Right cardiac atrium (tissue), 5 donors: ENCODE results near the gene TMTC1. TPM values are rescaled to one million over a fixed set of nuclear protein-coding genes. Genes with fewer than 3 reads are reported as not detected.

Experiments used
- ATAC-seq, 2 donors: fragments of 200-7000 bp; cut with Tn5 transposase; one replicate each; pipeline versions ENCODE4 v1.8.0 to v1.9.1; 2020; ENCODE audit warnings: moderate library complexity in 2 of 2, mild to moderate bottlenecking in 1 of 2
- DNase-seq, 3 donors: peaks; one replicate each; pipeline ENCODE4 v3.0.0-alpha.2; 2020
- H3K27ac ChIP-seq: one replicate; pipeline ENCODE4 v1.5.1; 2013; ENCODE audit warnings: mild to moderate bottlenecking, low read length, control low read depth, moderate library complexity
- H3K27me3 ChIP-seq: one replicate; pipeline ENCODE4 v1.6.1; 2013; ENCODE audit not compliant: control insufficient read depth, insufficient read depth
- H3K4me1 ChIP-seq: one replicate; pipeline ENCODE4 v1.6.1; 2013; ENCODE audit warnings: low read length; ENCODE audit not compliant: control insufficient read depth, insufficient read depth
- H3K4me3 ChIP-seq: one replicate; pipeline ENCODE4 v1.5.1; 2013; ENCODE audit warnings: low read length, control low read depth
- H3K9me3 ChIP-seq: one replicate; pipeline ENCODE4 v1.6.1; 2013; ENCODE audit warnings: low read length; ENCODE audit not compliant: control insufficient read depth
- WGBS: extraction: QIAGEN DNeasy Blood & Tissue Kit; methylation state at CpG from one replicate; pipeline ENCODE4 v1.1.7; 2013; 5-methylcytosine and 5-hydroxymethylcytosine counted together
- intact Hi-C, 4 donors: fragments of 100-400 bp; cut with DNase I; formaldehyde crosslinking; loops; one replicate each; pipeline versions ENCODE4 v1.11.0 to v1.14.0; 2022 to 2023
- polyA plus RNA-seq: library from polyadenylated mRNA; stranded (reverse); fragments of 200-250 nt; gene quantifications from one replicate; pipeline ENCODE4 v1.2.3, GENCODE V29; 2013
- total RNA-seq, 4 donors: library from RNA; stranded (reverse); fragmentation: NEBNext Ultra II Directional; extraction: Animal tissue kit (Norgen Biotek cat#: 25700); gene quantifications; one replicate each; pipeline ENCODE4 v1.2.1, GENCODE V29; 2021
- donor health status: healthy with polysubstance abuse.
- donor health status: DM: no; HTN: yes; CAD: no.
- donor health status: DM: no; HTN: no; CAD: no.
- donor health status: DM: no; HTN: yes; CAD: no; lungs with severe emphysema.
- donor health status: DM: yes; HTN: yes; CAD: no.

TMTC1 gene
- total and polyA plus RNA-seq, 5 donors, result 17.9 to 57.8 (median 52.5) TPM

DNA sequence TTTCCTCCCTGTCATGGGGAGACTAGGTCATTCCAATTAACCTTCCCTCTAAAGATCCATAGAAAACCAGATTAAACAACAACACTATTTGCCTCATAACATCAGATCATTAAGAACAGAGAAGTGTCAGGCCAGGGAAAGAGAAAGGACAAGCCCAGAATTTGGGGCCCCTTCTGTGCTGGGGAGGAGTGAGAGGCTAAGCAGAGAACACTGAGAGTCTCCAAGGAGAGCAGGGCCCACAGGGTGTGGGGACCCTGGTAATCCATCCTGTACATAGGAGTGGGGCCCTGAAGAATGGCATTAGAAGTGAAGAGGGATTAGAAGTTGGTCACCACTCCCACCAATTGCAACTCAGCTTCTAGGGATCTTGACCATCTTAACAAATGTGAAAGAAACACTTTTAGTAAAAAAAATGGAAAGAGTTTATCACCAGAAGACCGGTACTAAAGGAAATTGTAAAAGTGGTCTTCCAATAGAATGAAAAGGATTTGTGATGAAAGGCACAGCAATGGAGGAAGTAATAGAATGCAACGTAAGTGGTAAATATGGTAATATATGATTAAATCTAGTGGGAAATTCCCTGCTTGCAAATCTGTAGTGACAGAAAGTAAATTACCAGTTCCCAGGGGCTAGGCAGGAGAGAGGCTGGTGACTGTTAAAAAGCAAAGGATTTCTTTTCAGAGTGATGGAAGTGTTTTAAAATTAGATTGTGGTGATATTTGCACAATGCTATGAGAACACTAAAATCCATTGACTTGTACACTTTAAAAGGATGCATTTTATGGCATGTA lies 14.0 kb upstream of the TMTC1 start:
- 66% methylated on average over 2 of the region's 2 CpGs for WGBS
- intact Hi-C loops, result no loop called here
- no peaks in the 10 kb centered on the region for H3K27me3 ChIP-seq
- DNase-seq, result no peak
- no peak overlapping the region for H3K27ac ChIP-seq
- no peak for ATAC-seq
- no peaks in the 10 kb centered on the region for H3K9me3 ChIP-seq
- H3K4me3 ChIP-seq, result no peak overlapping the region
- H3K4me1 ChIP-seq, result no peaks in the 10 kb centered on the region

GRCh38 chr12:29796823-29797263 lies 13.1 kb upstream of the TMTC1 start:
- ATAC-seq (peak; percentile 59 to 73), DNase-seq (peak in 1 of 3 donors; percentile 23)
- Histone ChIP-seq H3K9me3 (no peaks in the 10 kb centered on the region), H3K4me3 (no peak overlapping the region), H3K4me1 (no peaks in the 10 kb centered on the region), H3K27me3 (no peaks in the 10 kb centered on the region), H3K27ac (no peak overlapping the region)
- 43% methylated on average over 6 of the region's 6 CpGs for WGBS
- intact Hi-C loops, result no loop called here

GRCh38 chr12:29795715-29796114 lies 12.0 kb upstream of the TMTC1 start:
- no peaks in the 10 kb centered on the region for H3K9me3 ChIP-seq
- intact Hi-C loops, result no loop called here
- no peak for ATAC-seq
- H3K4me1 ChIP-seq, result no peaks in the 10 kb centered on the region
- H3K4me3 ChIP-seq, result no peak overlapping the region
- no peak overlapping the region for H3K27ac ChIP-seq
- DNase-seq, result no peak
- WGBS, result 76% methylated on average over 3 of the region's 3 CpGs
- H3K27me3 ChIP-seq, result no peaks in the 10 kb centered on the region

GRCh38 chr12:29794862-29795261 lies 11.1 kb upstream of the TMTC1 start:
- Histone ChIP-seq H3K27ac (no peak overlapping the region), H3K27me3 (no peaks in the 10 kb centered on the region), H3K4me1 (no peaks in the 10 kb centered on the region), H3K9me3 (no peaks in the 10 kb centered on the region), H3K4me3 (no peak overlapping the region)
- no peak for DNase-seq
- intact Hi-C loops, result no loop called here
- no peak for ATAC-seq

- Histone ChIP-seq H3K4me3 (no peak overlapping the region), H3K9me3 (no peaks in the 10 kb centered on the region), H3K4me1 (no peaks in the 10 kb centered on the region), H3K27me3 (no peaks in the 10 kb centered on the region), H3K27ac (no peak overlapping the region)
- no peak for DNase-seq
- intact Hi-C loops, result no loop called here
- no peak for ATAC-seq
- 94% methylated on average over 8 of the region's 8 CpGs for WGBS
These were observed 9.1 kb upstream of the TMTC1 start for GRCh38 chr12:29792853-29793252.

DNA sequence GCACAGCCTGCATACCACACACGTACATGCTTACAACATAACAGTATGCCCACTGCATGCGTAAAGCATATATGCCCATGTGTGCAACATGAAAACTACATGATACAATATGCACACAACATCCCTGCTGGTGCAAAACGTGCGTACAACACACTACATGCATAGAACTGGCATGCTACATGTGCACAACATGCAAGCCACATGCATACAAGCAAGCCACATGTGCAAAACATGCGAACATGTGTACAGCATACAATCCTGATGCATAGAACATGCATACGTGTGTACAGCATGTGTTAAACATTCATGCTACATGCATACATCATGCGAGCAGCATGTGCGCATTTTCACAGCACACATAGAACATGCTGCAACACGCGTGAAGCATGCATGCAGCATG lies 8.4 kb upstream of the TMTC1 start:
- Histone ChIP-seq H3K27ac (no peak overlapping the region), H3K9me3 (no peaks in the 10 kb centered on the region), H3K27me3 (no peaks in the 10 kb centered on the region), H3K4me3 (no peak overlapping the region), H3K4me1 (no peaks in the 10 kb centered on the region)
- ATAC-seq, result no peak
- intact Hi-C loops, result no loop called here
- DNase-seq, result no peak
- WGBS, result 94% methylated on average over 10 of the region's 10 CpGs

GRCh38 chr12:29782871-29783772 lies 620 bp downstream of the TMTC1 start:
- ATAC-seq, result peak; percentile 63 to 65
- intact Hi-C loops, result loop anchor here in 2 of 4 donors (10.0 kb wide), 2 partner anchors 92 to 228 kb away; no protein-coding TSS in a partner anchor
- no peaks in the 10 kb centered on the region for H3K9me3 ChIP-seq
- peak overlapping the region; percentile 54 for H3K27ac ChIP-seq
- DNase-seq, result peak; percentile 63 to 86 (median 76)
- no peaks in the 10 kb centered on the region for H3K27me3 ChIP-seq
- under 1% methylated on average over 82 of the region's 82 CpGs for WGBS
- H3K4me3 ChIP-seq, result peak overlapping the region; percentile 92
- peaks cover 7% of the 10 kb centered on the region for H3K4me1 ChIP-seq

DNA sequence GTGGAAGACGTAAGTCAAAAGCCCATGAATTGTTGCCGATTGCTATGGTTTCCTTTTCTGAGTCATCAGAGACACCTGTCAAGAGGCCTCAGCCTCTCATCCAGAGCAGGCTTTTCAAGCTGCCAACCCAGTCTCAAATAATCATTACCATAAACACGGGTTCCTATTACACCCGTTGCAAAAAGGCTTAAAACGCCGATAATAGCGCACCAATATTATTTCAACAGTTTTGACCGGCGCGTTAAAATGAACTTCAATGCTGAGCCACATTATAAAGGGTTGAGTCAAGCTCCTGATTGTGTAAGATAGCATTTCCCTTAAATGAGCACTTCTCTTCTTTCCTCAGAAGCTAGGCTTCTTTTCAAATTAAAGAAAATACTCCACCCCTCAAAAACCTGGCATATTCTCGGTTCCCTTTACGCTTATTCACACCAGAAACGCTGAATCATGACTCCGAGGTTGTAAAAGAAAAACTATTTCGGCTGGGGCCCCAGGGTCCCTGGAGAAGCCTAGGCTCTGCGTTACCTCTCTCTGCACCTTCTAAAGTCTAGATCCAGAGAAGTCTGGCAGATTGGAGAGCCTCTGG lies 1.4 kb downstream of the TMTC1 start:
- 3% methylated on average over 16 of the region's 16 CpGs for WGBS
- DNase-seq (no peak), ATAC-seq (peak; percentile 35 to 61)
- peak overlapping the region; percentile 92 for H3K4me3 ChIP-seq
- peak overlapping the region; percentile 70 for H3K27ac ChIP-seq
- H3K27me3 ChIP-seq, result no peaks in the 10 kb centered on the region
- intact Hi-C loops, result loop anchor here in 2 of 4 donors (10.0 kb wide), 2 partner anchors 92 to 228 kb away; no protein-coding TSS in a partner anchor
- peaks cover 7% of the 10 kb centered on the region for H3K4me1 ChIP-seq
- H3K9me3 ChIP-seq, result no peaks in the 10 kb centered on the region

GRCh38 chr12:29781705-29782266 lies 2.0 kb downstream of the TMTC1 start:
- Histone ChIP-seq H3K27ac (no peak overlapping the region), H3K4me3 (peak overlapping the region; percentile 92), H3K4me1 (peaks cover 7% of the 10 kb centered on the region), H3K27me3 (no peaks in the 10 kb centered on the region), H3K9me3 (no peaks in the 10 kb centered on the region)
- DNase-seq (no peak), ATAC-seq (no peak)
- intact Hi-C loops, result loop anchor here in 2 of 4 donors (10.0 kb wide), 2 partner anchors 93 to 227 kb away; no protein-coding TSS in a partner anchor
- 29% methylated on average over 2 of the region's 2 CpGs for WGBS

- H3K4me3 ChIP-seq, result peak overlapping the region; percentile 92
- intact Hi-C loops, result loop anchor here in 2 of 4 donors (10.0 kb wide), 2 partner anchors 94 to 226 kb away; no protein-coding TSS in a partner anchor
These were observed 2.6 kb downstream of the TMTC1 start for GRCh38 chr12:29781188-29781587.

More at GRCh38 chr12:29781188-29781587, 2.6 kb downstream of the TMTC1 start:
- Histone ChIP-seq H3K27ac (no peak overlapping the region), H3K4me1 (peaks cover 7% of the 10 kb centered on the region), H3K27me3 (no peaks in the 10 kb centered on the region), H3K9me3 (no peaks in the 10 kb centered on the region)
- ATAC-seq, result no peak
- no peak for DNase-seq
